Stimulated activated CD4-positive, alpha-beta T cell treated with anti-CD3 and anti-CD28 coated beads, Interleukin-4, amount 100 ng/mL, for 1 hour (primary cell): ENCODE measurements around the gene TEX30.
A peak's percentile ranks its signal among the peaks of the same experiment; 100 is the strongest.
"Not testable (repeated sequence)": the region's sequence is repeated elsewhere in the genome, so short reads cannot be mapped to it uniquely, and the experiment has no call there.

Experiments used
- DNase-seq: peaks from one replicate; pipeline ENCODE4 v3.0.0-alpha.2; 2020

Gene TEX30

DNA sequence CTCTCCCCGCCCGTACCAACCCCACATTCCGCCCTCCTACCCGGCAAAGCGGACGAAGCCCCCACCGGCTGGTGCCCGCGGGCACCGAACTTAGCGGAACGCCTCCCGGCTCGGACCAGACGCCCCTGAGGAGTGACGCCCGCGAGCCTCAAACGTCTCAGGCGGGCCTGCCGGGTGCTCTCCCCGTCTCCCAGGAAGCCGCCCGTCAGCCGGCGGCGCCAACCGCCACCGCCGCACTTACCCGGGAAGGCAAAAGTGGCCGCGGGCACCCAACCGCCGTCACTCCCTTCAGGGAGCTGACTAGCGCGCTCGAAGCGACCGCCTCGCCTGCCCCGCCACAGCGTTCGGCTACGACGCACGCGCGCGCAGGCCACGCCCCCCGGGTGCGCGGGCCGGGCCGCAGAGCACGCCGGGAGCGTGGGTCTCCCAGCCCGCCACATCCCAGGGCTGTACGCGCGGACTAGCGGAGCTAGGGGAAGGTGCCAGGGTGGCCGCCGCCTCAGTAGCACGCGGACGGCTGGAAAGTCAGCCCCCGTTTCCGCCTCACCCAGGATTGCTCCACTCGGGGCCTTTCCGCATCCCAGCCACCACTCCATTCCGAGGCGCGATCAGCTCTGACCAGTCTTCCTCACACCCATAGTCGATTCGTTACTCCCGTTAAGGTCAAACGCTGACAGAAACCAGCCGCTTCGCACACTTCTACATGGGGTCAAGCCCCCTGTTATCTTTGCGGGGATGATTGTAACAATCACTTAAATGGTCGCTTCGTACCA lies at the start of gene TEX30:
Gene TEX30 (minus strand): TSS at position 346 of the 773 bp plus-strand sequence. CDS start 3,760 bp downstream, outside the sequence.
- DNase-seq, result peak; percentile 88

DNA sequence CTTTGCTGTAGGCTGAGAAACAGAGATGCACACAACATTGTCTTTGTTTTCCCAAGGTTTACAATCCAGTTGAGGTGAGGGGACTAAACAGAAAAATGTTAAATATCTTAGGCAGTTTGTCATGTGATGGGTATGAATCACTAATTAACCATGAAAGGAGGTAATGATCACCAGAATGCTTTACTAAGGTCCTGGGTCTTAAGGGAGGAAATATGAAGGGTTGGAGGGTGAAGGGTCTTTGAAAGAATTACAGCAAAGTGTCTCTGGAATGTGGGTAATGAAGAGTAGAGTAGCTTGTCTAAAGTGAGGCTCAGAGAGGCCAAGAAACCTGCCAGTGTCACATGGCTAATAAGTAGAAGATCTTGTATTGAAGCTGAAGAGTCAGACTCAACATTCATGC lies 44.3 kb upstream of the TEX30 start:
- no peak for DNase-seq

DNA sequence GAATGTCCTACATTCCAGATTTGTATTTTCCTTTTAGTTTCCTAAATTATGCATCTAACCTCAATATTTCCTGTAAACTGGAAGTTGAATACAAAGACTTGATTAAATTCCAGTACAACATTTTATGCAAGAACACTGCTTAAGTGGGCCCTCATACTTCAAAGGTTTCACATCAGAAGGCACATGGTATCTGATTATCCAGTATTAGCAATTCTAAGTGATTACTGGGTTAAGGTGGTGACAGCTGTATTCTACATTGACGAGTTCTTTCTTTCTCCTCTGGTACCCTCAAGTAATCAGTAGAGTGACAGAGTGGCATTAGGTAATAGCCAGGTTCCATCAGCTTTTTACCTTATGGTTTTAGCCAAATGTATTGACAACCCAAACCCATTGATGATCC lies 43.7 kb upstream of the TEX30 start:
- DNase-seq, result no peak

DNA sequence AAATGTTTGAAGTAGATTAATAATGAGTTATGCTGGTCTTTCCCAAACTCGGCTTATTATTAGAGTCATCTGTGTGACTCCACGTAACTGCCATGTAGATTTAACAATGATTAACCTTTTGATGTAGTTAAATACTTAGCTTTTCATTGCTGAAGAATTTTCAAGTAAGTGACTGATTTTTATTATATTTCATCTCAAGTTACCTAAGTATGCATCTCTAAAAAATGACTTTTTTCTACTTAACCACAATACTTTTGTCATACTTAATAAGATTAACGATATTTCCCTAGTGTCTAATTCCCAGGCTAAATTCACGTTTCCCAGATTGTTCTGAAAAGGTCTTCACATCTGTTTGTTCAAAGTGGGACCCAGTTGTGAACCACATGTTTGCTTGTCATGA lies 43.1 kb upstream of the TEX30 start:
- DNase-seq, result no peak

DNA sequence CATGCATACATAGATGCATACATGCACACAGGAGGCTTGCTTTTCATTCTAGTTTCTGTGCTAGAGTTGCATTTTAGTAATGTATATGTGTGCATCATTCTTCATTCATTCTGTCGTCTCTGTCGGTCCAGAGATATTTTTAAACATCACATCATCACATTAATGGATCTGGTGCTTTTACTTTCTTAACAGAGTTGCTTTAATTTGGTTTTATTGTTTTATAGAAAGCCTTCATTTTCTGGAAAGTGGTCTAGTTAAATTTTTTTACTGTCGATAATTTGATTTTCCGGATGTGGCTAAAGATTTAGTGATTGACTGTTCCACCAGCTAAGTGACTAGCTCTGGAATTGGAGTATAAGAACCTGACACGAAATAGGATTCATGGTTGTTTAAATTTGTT lies 42.2 kb upstream of the TEX30 start:
- DNase-seq, result no peak

DNA sequence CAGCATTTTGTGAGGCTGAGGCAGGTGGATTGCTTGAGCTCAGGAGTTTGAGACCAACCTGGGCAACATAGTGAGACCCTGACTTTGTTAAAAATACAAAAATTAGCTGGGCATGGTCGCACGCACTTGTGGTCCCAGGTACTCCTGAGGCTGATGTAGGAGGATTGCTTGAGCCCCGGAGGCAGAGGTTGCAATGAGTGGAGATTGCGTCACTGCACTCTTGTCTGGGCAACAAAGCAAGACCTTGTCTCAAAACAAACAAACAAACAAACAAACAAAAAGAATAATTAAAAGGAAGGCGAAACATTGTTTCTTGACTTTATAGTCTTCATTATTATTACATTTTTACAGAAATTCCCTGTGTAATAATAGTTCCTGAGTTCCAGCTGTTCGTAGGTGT lies 41.2 kb upstream of the TEX30 start:
- DNase-seq, result no peak

DNA sequence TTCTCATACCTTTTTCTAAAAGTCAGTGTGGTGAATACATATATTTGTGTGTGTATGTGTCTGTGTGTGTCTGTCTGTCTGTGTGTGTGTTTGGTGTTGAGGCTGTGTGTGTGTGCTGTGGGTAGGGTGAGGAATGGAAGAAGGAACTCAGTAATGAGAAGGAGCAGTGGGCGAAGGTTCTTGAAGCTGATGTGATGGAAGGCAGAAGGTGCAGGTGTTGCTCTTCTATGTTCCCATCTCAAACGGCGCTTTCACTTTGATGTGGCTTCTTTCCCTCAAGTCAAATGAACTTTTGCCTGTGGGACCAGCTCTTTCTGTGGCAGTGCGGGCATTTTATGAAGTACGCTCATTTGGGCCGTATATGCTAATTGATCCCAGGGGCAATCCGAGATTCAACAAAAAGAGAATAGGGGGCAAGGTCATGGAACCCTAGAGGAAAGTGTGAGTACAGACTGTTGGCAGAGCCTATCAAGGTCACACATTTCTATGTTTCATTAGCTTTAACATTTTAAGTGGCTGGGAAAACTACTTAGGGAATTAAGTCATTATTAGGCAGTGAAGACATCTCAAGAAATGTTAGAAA lies 40.5 kb upstream of the TEX30 start:
- no peak for DNase-seq

DNA sequence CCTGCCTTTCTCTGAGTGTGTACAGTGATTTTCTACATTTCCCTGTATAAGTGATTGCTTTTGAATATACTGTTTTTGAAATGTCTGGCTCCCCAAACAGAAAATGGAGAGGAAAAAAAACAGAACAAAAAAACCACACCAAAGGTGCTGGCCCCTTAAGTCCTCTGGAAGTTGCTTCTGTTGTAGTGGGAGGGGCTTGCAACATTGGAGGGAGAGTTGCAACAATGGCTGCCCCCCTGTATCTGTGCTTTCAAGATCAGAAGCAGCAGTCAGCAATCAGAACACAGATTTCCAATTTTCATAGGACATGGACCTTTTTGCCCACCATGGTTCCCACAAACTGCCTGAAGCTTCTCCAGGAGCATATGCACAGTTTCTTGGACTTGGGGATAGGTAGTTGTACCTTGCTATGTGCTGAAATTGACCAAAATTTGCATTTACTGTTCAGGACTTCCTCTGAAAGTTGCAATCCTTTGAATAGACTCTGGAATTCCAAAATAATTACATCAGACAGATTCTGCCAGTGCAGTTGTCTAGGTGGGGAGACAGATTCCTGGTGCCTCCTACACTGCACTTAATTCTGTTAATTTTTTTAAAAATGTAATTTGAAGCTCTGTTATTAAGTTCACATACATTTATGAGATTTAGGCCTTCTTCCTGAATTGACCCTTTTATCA lies 39.2 kb upstream of the TEX30 start:
- no peak for DNase-seq

DNA sequence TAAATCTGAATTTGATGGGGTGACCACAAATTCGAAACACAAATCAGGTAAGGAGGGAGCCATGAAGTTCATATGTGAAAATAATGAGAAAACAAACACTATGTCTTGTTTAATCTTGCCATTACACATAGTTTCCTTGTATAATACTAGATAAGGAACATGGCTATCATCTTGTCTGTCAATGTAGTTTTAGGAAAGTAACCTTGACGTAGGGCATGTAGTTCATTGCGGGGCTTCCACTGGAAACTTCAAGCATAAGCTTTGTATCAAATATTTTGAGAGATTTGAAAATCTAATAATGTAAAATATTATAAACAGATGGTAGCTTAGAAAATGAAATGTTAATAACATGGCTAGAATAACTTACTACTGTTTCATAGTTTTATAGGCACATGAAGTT lies 34.1 kb upstream of the TEX30 start:
- no peak for DNase-seq

DNA sequence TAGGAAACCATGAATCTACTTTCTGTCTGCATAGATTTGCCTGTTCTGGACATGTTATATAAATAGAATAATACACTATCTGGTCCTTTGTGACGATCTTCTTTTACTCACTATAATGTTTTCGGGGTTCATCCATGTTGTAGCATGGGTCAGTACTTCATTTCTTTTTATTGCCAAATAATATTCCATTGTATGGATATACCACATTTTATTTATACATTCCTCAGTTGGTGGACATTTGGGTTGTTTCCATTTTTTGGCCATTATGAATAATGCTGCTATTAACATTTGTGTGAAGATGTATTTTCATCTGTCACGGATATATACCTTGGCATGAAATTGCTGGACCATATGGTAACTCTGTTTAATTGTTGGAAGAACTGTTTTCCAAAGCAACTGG lies 32.1 kb upstream of the TEX30 start:
- DNase-seq, result no peak

DNA sequence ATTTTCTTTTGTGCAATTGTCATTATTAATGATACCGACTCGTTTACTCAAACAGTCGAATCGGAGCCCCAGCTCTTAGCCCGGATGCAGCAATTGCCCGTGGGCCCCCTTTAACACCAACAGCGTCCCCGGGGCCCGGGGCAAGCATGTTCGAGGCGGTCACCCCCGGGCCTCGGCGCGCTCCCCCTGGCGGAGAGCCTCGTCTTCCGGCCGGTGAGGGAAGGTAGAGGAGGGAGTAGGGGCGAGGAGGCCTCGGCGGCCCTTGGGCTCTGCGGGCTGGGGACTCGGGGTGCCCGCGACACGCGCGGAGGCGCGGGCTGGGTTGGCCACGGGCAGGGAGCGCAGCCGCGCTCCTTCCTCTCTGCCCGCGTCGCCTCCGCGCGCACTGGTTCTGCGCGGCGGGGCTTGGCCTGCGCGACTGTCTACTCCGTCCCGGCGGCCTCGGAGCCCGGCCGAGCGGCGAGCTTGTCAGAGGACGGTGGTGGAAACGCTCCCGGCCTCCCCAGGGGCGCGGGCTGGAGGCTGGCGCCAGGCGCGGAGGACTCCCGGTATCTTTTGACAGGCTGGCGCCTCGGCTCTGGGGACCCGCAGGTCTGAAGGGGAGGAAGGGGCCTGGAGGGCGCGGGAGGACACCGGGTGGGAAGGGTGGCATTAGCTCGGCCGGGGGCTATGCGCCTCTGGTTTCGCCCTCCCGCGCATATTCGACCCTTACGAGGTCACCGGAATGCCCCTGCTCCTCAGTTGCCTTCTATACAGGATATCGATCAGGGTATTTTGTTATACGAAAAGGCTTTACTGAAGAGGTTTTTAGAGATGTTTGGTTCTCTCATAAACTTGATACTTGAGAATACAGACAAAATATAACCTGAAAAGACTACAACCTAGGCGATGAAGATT lies 26.8 kb upstream of the TEX30 start:
- DNase-seq, result peak; percentile 86

DNA sequence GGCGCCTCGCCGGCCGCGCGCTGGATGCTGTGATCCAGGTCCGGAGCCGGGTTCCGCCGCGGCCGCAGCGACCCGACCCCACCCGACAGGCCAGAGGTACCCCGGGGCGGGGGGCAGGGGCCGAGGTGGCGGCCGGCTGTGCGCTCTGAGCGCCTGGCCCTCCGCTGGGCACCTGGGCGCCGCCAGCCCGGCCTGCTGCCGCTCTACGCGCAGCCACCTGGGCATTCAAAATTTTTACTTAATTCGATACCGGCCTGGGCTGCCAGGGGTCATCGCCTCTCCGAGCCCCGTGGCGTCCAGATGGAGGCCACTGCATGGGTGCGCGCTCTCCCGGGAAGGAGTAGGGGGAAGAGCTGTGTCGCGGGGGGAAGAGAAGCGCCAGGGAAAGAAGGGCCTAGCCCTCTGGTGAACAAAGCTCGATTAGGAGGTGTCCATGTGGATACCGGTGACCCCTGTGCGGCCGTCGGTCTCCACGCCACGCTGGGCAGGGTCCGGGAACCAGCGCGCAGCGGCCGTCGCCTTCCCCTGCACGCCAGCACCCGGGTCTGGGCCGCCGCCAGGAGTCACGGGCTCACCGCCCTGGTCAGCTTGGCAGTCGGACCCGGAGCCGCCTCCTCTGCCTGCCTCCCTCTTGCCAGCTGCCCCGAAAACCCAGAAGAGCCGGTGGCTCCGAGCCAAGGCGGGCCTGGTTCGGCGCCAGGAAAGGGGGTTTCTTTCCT lies 26.0 kb upstream of the TEX30 start:
- no peak for DNase-seq

DNA sequence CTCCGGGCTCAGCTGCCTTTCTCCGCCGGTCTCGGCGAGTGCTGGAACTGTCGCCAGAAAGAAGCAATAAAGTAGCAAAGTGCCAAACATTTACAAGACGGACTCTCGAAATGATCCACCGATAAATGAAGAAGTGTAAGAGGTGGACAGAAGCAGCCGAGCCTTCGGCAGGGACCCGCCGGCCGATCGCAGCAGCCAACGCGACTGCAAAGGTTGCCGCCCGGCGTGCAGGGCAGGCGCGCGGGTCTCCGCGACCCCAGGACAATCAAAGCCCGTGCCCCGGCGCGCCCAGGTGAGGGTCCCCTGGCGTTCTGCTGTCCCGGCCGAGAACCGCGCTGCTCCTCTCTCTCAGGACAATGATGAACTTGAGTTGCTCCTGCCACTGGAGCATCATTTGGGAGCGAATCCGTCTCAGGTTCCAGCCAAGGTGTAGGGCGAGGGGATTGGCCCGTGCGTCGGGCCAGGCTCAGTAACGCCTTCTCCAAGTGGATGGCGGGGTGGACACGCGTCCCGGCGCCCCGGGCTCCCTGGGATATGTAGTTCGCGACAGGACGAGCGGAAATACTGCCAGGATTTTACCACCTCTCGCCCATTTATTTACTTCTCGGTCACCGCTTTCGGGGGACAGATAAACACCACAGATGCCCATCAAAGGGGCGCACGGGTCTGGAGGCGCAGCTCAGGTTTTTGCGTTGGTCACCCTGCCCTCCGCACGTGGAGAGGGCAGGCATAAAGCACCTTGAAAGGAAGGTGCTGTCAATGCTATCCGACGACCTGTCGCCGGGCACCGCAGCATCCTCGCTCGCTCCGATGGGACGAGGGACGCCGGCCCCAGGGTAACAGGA lies 25.2 kb upstream of the TEX30 start, which contains the start of the genes BIVM and POGLUT2:
Gene BIVM (plus strand): TSS at position 539 of the 845 bp plus-strand sequence. CDS start 8,149 bp downstream, outside the sequence.
Gene POGLUT2 (minus strand): TSS at position 396 of the 845 bp plus-strand sequence. CDS start 306 bp downstream, at position 90.
- peak; percentile 72 for DNase-seq

DNA sequence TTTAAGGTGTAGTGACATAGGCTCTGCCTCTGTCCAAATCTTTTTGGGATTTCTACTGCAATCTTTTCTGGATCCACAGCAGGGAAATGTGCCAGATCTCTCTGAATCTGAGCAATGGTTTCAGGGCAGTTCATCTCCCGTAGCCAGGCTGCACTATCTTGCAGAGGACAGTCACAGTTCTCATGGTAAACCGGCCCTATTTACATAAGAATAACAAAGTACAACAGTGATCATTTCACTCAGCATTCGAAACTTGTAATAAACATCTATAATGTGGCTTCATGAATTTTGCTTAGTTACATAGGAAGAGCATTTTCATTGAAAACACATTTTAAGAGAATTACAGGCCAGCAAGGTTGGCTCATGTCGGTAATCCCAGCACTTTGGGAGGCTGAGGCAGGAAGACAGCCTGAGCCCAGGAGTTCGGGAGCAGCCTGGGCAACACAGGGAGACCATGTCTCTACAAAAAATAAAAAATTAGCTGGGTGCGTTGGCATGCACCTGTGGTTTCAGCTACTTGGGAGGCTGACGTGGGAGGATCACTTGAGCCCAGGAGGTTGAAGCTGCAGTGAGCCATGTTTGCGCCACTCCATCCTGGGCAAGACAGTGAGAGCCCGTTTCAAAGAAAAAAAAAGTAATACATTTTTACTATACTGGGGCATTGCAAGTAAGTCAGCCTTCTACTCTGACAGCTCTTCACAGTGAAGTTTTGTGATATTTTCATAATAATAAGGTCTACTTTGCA lies 20.2 kb upstream of the TEX30 start:
- DNase-seq, result no peak

DNA sequence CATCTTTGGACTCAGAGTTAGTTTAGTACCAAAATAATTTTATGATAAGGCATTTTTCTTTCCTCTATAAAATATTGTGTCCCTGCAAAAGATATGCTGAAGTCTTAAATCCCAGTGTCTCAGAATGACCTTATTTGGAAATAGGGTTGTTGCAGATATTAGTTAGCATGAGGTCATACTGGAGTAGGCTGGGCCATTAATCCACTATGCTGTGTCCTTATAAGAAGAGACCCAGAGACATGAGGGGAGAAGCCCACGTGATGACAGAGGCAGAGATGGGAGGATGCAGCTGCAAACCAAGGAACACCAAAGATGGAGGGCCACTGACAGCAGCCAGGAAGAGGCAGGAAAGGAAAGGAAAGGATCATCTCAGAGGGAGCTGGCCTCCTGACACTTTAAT lies 18.8 kb upstream of the TEX30 start:
- DNase-seq, result no peak

DNA sequence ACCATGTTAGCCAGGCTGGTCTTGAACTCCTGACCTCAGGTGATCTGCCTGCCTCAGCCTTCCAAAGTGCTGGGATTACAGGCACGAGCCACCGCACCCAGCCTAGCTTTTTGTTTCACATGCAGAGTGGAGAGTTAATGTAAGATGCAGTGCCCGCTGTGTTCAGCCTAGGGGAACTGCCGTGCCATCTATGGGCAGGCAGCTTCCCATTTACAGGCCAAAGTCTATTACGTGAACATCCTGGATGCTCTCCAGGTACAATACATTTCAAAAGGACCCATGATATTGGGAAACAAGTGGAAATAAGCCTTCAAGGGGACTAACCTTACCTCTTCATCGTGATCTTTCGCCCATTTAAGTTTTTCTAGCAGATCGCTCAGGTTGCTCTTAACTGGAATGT lies 15.1 kb upstream of the TEX30 start:
- no peak for DNase-seq

DNA sequence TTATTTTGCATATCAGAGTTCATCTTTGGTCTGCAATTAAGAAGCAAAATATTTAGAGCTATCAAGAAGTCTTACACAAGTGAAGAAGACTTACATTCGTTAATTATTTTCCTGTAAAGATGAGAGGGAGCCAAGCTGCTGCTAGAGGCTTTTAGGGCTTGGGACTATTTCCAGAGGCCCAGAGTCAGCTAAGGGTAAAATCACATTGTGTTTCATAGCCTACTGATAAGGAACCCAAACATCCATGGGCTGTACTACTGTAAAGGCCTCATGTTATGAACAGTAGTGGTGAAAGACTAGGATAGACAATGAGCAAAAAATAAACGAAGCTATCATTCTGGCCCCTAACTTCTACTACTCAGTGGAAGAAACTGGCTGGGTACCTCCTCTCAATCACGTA lies 10.9 kb upstream of the TEX30 start:
- DNase-seq, result no peak

DNA sequence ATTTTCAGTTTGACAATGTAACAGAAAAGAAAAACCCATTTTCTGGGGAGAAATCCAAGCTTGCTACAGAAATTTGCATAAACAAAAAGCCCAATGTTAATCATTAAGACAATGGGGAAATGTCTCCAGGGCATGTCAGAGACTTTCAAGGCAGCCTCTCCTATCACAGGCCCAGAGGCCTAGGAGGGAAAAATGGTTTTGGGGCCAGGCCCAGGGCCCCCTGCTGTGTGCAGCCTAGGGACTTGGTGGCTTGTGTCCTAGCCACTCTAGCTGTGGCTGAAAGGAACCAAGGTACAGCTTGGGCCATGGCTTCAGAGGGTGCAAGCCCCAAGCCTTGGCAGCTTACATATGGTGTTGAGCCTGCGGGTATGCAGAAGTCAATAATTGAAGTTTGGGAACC lies 8.0 kb upstream of the TEX30 start:
- no peak for DNase-seq

DNA sequence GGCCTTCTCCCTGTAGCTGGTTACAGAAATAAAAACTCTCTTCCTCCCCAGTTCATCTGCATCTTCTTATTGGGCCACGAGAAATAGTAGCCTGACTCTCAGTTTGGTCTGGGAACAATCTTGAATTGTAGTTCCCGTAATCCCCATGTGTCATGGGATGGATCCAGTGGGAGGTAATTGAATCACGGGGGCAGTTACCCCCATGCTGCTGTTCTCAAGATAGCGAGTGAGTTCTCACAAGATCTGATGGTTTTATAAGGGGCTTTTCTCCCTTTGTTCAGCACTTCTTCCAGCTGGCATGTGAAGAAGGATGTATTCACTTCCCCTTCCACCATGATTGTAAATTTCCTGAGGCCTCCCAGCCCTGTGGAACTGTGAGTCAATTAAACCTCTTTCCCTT lies 7.1 kb upstream of the TEX30 start:
- DNase-seq, result not testable (repeated sequence)

DNA sequence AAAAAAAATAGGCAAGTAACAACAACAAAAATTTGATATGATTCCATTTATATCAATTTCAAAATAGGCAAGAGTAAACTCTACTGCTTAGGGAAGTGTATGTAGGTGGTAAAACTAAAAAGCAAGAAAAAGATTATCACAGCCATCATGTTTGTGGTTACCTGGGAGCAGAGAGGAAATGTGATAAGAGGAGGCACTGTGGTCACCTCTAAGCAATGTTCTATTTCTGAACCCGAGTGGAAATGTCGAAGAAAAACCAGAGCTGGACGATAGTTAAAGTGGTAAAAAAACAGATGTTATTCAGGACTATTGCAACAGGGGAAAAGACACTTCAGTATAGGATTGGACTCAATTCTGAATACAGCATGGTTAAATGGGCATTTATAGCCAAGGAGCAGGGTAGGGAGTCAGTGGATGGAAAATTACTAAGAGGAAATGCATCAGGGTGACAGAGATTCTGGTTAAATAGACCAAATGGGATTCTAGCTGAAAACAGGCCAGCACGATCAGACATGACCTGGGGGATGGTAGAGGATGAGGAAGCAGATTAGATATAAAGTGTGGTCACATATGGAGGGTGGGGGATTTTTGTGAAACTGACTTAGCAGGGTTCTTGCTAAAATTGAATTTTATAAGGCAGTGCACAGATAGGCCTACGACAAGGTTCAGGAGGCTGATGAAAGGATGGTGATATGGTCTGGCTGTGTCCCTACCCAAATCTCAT lies 6.0 kb upstream of the TEX30 start:
- DNase-seq, result no peak
